Karpas-422 (cell line): ENCODE measurements around the gene LRRC3. TPM values are rescaled to one million over a fixed set of nuclear protein-coding genes. Genes with fewer than 3 reads are reported as not detected.

Experiments
- DNase-seq: peaks from one replicate; pipeline ENCODE4 v3.0.0-alpha.2; 2015
- H2AFZ ChIP-seq: fragments of 200-600 bp; sonication (generic); 2 replicates; pipeline ENCODE4 v1.6.1; 2014; ENCODE audit warnings: antibody characterized with exemption, low read length, mixed read lengths
- H3K27ac ChIP-seq: fragments of 200-600 bp; sonication (generic); 2 replicates; pipeline ENCODE4 v1.5.1; 2014; ENCODE audit warnings: mild to moderate bottlenecking, low read length, moderate library complexity
- H3K27me3 ChIP-seq: fragments of 200-600 bp; sonication (generic); 2 replicates; pipeline ENCODE4 v1.6.1; 2014; ENCODE audit warnings: low read length, mixed read lengths
- H3K36me3 ChIP-seq: fragments of 200-600 bp; sonication (generic); 2 replicates; pipeline ENCODE4 v1.6.1; 2014; ENCODE audit warnings: low read length, mixed read lengths; ENCODE audit not compliant: insufficient read depth
- H3K4me1 ChIP-seq: fragments of 200-600 bp; sonication (generic); 2 replicates; pipeline ENCODE4 v1.6.1; 2014; ENCODE audit warnings: mild to moderate bottlenecking, low read length, mixed read lengths
- H3K4me2 ChIP-seq: fragments of 200-600 bp; sonication (generic); 2 replicates; pipeline ENCODE4 v1.6.1; 2014; ENCODE audit warnings: low read length, low read depth, mild to moderate bottlenecking; ENCODE audit not compliant: poor library complexity, severe bottlenecking
- H3K4me3 ChIP-seq: fragments of 200-600 bp; sonication (generic); 2 replicates; pipeline ENCODE4 v1.5.1; 2014; ENCODE audit warnings: mild to moderate bottlenecking, antibody characterized with exemption, low read length, mixed read lengths
- H3K79me2 ChIP-seq: fragments of 200-600 bp; sonication (generic); 2 replicates; pipeline ENCODE4 v1.6.1; 2014; ENCODE audit warnings: mild to moderate bottlenecking, low read length, mixed read lengths
- H3K9ac ChIP-seq: fragments of 200-600 bp; sonication (generic); 2 replicates; pipeline ENCODE4 v1.6.0; 2014; ENCODE audit warnings: low read length
- H3K9me2 ChIP-seq: fragments of 200-600 bp; sonication (generic), shearing (Covaris generic); replicated peaks from 2 replicates; pipeline ENCODE4 v1.6.0; 2014; ENCODE audit warnings: mild to moderate bottlenecking, low read length, moderate library complexity; ENCODE audit not compliant: insufficient read depth
- H3K9me3 ChIP-seq: fragments of 300-700, 200-600 bp; sonication (generic); 2 replicates; pipeline ENCODE4 v1.6.1; 2014; ENCODE audit warnings: low read length, mixed read lengths
- H4K20me1 ChIP-seq: fragments of 200-600 bp; sonication (generic); 2 replicates; pipeline ENCODE4 v1.6.1; 2014; ENCODE audit warnings: mild to moderate bottlenecking, antibody characterized with exemption, low read length, low read depth; ENCODE audit not compliant: insufficient read depth
- total RNA-seq: library from RNA; depleted of rRNA; stranded (reverse); fragments of >200 nt; shearing (Covaris generic); gene quantifications from 2 replicates; pipeline ENCODE4 v1.2.3, GENCODE V29; 2014; ENCODE audit warnings: low replicate concordance

The LRRC3 gene
- total RNA-seq, 1 experiment from 2014 or later: not detected

GRCh38 chr21:44456915-44457736, 1.8 kb downstream of the LRRC3 start:
- H3K79me2 ChIP-seq: no peaks in the 10 kb centered on the region
- H3K4me2 ChIP-seq: no peak overlapping the region
- H3K36me3 ChIP-seq: no peaks in the 10 kb centered on the region
- H3K9ac ChIP-seq: no peak overlapping the region
- H3K27me3 ChIP-seq: no peaks in the 10 kb centered on the region
- no peaks in the 10 kb centered on the region for H3K9me2 ChIP-seq
- H4K20me1 ChIP-seq: no peaks in the 10 kb centered on the region
- DNase-seq: no peak
- no peak overlapping the region for H2AFZ ChIP-seq
- H3K4me3 ChIP-seq: no peak overlapping the region
- no peak overlapping the region for H3K27ac ChIP-seq
- H3K9me3 ChIP-seq: peaks cover 7% of the 10 kb centered on the region
- H3K4me1 ChIP-seq: no peaks in the 10 kb centered on the region

DNA sequence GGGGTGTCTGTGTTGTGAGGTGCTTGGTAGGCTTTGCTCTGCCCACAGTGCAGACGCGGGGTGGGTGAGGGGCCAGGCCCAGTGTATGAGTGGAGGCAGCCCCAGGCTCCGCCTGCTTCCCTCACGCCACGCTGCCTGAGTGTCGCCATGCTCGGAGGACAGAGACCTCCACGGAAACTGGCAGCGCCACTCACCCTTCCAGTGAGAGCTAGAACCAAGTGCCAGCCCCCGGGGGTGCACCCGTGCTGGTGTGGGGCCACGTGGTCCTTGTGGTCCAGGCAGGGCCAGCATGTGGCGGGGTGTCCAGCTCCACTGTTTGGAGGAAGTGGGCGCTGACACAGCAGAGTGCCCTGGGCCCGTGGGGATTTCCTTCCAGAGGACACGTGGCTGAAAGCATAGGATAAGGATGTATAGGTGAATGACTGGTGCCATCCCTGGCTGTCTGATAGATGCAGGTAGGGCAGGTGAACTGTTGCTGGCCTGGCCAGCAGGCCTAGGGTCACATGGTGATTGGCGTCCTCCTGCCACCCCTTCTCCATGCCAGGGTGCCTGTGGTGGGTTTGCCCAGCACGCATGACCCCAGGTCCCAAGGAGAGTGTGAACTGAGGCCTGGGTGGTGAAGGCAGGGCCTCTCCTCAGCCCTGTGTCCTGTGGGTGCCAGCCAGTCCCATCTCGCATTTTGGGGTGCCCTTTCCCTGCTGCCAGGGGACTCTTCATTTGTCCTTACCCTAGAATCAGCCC, 3.8 kb downstream of the LRRC3 start:
- Histone ChIP-seq H4K20me1 (no peaks in the 10 kb centered on the region), H3K9me3 (peaks cover 5% of the 10 kb centered on the region)

DNA sequence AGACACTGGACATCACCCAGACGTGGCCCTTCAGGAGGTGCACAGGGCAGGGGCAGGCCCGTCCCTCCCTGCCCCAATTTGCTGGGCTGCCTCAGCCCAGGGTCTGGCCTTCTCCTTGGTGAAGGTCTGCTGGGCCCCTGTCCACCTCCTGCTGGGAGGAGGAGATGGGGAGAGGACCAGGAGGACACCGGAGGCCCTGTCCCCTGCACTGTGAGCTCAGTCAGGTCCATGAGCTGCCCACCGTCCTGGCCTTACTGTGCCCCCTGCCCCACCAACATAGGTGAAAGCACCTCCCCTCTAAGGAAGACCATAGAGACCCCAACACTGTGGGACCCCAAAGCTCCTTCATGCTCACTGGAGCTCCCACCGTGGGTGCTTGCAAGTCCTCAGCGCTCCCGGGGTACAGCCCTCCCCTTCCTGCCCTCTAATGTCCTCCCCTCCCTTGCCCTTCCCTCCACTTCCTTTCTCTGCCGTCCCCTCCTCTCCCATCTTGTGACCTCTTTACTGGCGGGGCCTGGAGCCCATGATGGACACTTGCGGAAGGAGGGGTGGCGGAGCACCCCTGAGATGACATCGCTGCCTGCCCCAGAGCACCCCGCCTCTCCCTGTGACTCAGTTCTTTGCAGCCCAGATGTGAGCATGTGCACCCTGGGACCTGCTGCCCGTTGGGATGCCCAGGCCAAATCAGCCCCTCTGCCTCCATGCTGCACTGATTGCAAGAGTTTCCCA, 4.6 kb downstream of the LRRC3 start:
- Histone ChIP-seq H3K36me3 (no peaks in the 10 kb centered on the region), H3K27ac (no peak overlapping the region), H3K9ac (no peak overlapping the region), H2AFZ (no peak overlapping the region), H3K9me2 (no peaks in the 10 kb centered on the region), H3K9me3 (no peaks in the 10 kb centered on the region), H3K27me3 (no peaks in the 10 kb centered on the region), H3K4me3 (no peak overlapping the region), H3K79me2 (no peaks in the 10 kb centered on the region), H3K4me1 (no peaks in the 10 kb centered on the region), H3K4me2 (no peak overlapping the region), H4K20me1 (no peaks in the 10 kb centered on the region)
- no peak for DNase-seq

More for the DNA sequence above, 3.8 kb downstream of the LRRC3 start:
- no peak overlapping the region for H3K4me3 ChIP-seq
- no peak overlapping the region for H2AFZ ChIP-seq
- H3K27ac ChIP-seq: no peak overlapping the region
- H3K9me2 ChIP-seq: no peaks in the 10 kb centered on the region
- DNase-seq: no peak
- H3K79me2 ChIP-seq: no peaks in the 10 kb centered on the region
- H3K4me2 ChIP-seq: no peak overlapping the region
- H3K36me3 ChIP-seq: no peaks in the 10 kb centered on the region
- no peaks in the 10 kb centered on the region for H3K27me3 ChIP-seq
- H3K4me1 ChIP-seq: no peaks in the 10 kb centered on the region
- no peak overlapping the region for H3K9ac ChIP-seq

DNA sequence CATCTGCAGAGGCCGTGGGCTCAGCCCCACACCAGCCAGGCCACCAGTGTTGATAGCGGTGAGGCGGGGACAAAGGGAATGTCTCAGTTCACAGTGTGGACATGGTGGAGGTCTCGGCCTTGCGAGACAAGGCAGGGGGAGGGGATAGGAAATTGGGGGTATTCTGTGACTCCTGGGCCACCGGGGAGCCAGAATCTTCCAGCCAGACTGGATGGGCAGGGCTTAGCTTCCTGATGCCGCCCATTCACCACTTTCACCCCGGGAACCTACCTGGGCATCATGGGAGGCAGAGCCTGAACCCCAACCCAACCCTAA, 5.1 kb downstream of the LRRC3 start:
- H3K9ac ChIP-seq: no peak overlapping the region
- no peak overlapping the region for H3K4me2 ChIP-seq
- H3K27ac ChIP-seq: no peak overlapping the region
- no peaks in the 10 kb centered on the region for H3K9me3 ChIP-seq
- DNase-seq: no peak
- no peaks in the 10 kb centered on the region for H3K4me1 ChIP-seq
- no peak overlapping the region for H2AFZ ChIP-seq
- no peaks in the 10 kb centered on the region for H4K20me1 ChIP-seq
- no peaks in the 10 kb centered on the region for H3K27me3 ChIP-seq
- no peaks in the 10 kb centered on the region for H3K36me3 ChIP-seq
- no peaks in the 10 kb centered on the region for H3K9me2 ChIP-seq
- no peaks in the 10 kb centered on the region for H3K79me2 ChIP-seq
- H3K4me3 ChIP-seq: no peak overlapping the region

GRCh38 chr21:44461005-44461404, 5.7 kb downstream of the LRRC3 start:
- H3K4me3 ChIP-seq: no peak overlapping the region
- no peaks in the 10 kb centered on the region for H3K4me1 ChIP-seq
- DNase-seq: no peak
- H3K4me2 ChIP-seq: no peak overlapping the region
- no peaks in the 10 kb centered on the region for H3K9me3 ChIP-seq
- no peaks in the 10 kb centered on the region for H3K9me2 ChIP-seq
- no peak overlapping the region for H3K9ac ChIP-seq
- H2AFZ ChIP-seq: no peak overlapping the region
- no peak overlapping the region for H3K27ac ChIP-seq
- no peaks in the 10 kb centered on the region for H3K36me3 ChIP-seq
- H3K79me2 ChIP-seq: no peaks in the 10 kb centered on the region
- no peaks in the 10 kb centered on the region for H4K20me1 ChIP-seq
- H3K27me3 ChIP-seq: no peaks in the 10 kb centered on the region

- H3K4me2 ChIP-seq: no peak overlapping the region
- H3K9ac ChIP-seq: no peak overlapping the region
- H3K9me2 ChIP-seq: no peaks in the 10 kb centered on the region
- no peaks in the 10 kb centered on the region for H3K9me3 ChIP-seq
- H3K27ac ChIP-seq: no peak overlapping the region
- no peaks in the 10 kb centered on the region for H3K4me1 ChIP-seq
- H4K20me1 ChIP-seq: no peaks in the 10 kb centered on the region
- H3K4me3 ChIP-seq: no peak overlapping the region
- no peaks in the 10 kb centered on the region for H3K36me3 ChIP-seq
- H3K27me3 ChIP-seq: no peaks in the 10 kb centered on the region
- H2AFZ ChIP-seq: no peak overlapping the region
- no peak for DNase-seq
- no peaks in the 10 kb centered on the region for H3K79me2 ChIP-seq
Measured at GRCh38 chr21:44461464-44462001, 6.2 kb downstream of the LRRC3 start.

- Histone ChIP-seq H4K20me1 (no peaks in the 10 kb centered on the region), H3K4me1 (no peaks in the 10 kb centered on the region), H3K79me2 (no peaks in the 10 kb centered on the region), H2AFZ (no peak overlapping the region), H3K4me3 (no peak overlapping the region), H3K4me2 (no peak overlapping the region), H3K36me3 (no peaks in the 10 kb centered on the region), H3K9ac (no peak overlapping the region), H3K27ac (no peak overlapping the region), H3K27me3 (no peaks in the 10 kb centered on the region), H3K9me3 (no peaks in the 10 kb centered on the region), H3K9me2 (no peaks in the 10 kb centered on the region)
- no peak for DNase-seq
Measured at GRCh38 chr21:44462086-44462833, 7.0 kb downstream of the LRRC3 start.
